Measurements from ENCODE around the gene PCGF3.
"Not testable (repeated sequence)": the region's sequence is repeated elsewhere in the genome, so short reads cannot be mapped to it uniquely, and the experiment has no call there.

DNA sequence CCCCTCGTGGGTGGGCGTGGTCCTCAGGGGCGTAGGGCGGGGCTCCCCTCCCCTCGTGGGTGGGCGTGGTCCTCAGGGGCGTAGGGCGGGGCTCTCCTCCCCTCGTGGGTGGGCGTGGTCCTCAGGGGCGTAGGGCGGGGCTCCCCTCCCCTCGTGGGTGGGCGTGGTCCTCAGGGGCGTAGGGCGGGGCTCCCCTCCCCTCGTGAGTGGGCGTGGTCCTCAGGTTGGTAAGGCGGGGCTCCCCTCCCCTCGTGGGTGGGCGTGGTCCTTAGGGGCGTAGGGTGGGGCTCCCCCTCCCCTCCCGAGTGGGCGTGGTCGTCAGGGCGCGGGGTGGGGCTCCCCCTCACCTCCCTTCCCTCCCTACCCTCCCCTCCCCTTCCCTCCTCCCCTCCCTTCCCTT, 26.3 kb downstream of the PCGF3 start:
- TF ChIP-seq, protein P1, sequence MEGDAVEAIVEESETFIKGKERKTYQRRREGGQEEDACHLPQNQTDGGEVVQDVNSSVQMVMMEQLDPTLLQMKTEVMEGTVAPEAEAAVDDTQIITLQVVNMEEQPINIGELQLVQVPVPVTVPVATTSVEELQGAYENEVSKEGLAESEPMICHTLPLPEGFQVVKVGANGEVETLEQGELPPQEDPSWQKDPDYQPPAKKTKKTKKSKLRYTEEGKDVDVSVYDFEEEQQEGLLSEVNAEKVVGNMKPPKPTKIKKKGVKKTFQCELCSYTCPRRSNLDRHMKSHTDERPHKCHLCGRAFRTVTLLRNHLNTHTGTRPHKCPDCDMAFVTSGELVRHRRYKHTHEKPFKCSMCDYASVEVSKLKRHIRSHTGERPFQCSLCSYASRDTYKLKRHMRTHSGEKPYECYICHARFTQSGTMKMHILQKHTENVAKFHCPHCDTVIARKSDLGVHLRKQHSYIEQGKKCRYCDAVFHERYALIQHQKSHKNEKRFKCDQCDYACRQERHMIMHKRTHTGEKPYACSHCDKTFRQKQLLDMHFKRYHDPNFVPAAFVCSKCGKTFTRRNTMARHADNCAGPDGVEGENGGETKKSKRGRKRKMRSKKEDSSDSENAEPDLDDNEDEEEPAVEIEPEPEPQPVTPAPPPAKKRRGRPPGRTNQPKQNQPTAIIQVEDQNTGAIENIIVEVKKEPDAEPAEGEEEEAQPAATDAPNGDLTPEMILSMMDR (IDR thresholded peaks at IDR 0.05; ENCODE audit: low read depth, low read length): not testable (repeated sequence)
- TF ChIP-seq EZH2phosphoT487 (IDR thresholded peaks at IDR 0.05; ENCODE audit: low read depth): not testable (repeated sequence)

Measured in OCI-LY3 (cell line).